Measurements from ENCODE around the gene DRC7. TPM values are rescaled to one million over a fixed set of nuclear protein-coding genes. Genes with fewer than 3 reads are reported as not detected.

Gene DRC7
- total and polyA plus RNA-seq, 10 of the 15 experiments (the other 5 are each of a cell fraction or from before 2014, with no cell fraction given), result 0.06 to 0.49 (median 0.14) TPM; not detected in 4

- H3K9ac ChIP-seq (ENCODE audit: control insufficient read depth, insufficient read depth, low read length), result no peak overlapping the region
- H3K27me3 ChIP-seq (replicated peaks in 1 of 2; ENCODE audit: control insufficient read depth in 2 of 2, insufficient read depth in 2 of 2, low read length in 1 of 2), result no peaks in the 10 kb centered on the region
- FAIRE-seq, result no peak
- TF ChIP-seq TCF3 (IDR thresholded peaks at IDR 0.05; ENCODE audit: borderline replicate concordance, insufficient read depth, low read depth, low read length), result no peak
- no peak for TF ChIP-seq ZNF24 (IDR thresholded peaks at IDR 0.05)
- TF ChIP-seq REST (IDR thresholded peaks at IDR 0.05; ENCODE audit: low read depth, low read length), result no peak
- no peak for TF ChIP-seq CTCF (IDR thresholded peaks at IDR 0.05 in 2 of 3, conservative IDR thresholded peaks at IDR 0.05 in 1 of 3; ENCODE audit: control insufficient read depth in 2 of 3, extremely low read depth in 1 of 3, insufficient read depth in 1 of 3, low read depth in 3 of 3, low read length in 3 of 3)
- TF ChIP-seq NFYB (IDR thresholded peaks at IDR 0.05; ENCODE audit: insufficient read depth, low read depth, low read length), result no peak
- no peak for TF ChIP-seq ESRRA (IDR thresholded peaks at IDR 0.05; ENCODE audit: low read length)
- TF ChIP-seq CHD2 (IDR thresholded peaks at IDR 0.05; ENCODE audit: borderline replicate concordance, low read depth, low read length), result no peak
- no peak for TF ChIP-seq ZZZ3 (IDR thresholded peaks at IDR 0.05; ENCODE audit: control insufficient read depth, insufficient read length, low read depth)
- TF ChIP-seq SP1 (IDR thresholded peaks at IDR 0.05; ENCODE audit: low read depth, low read length), result no peak
- no peak for TF ChIP-seq SMAD1 (IDR thresholded peaks at IDR 0.05; ENCODE audit: low read depth, partially characterized antibody)
- intact Hi-C loops (cut with micrococcal nuclease; ENCODE audit: unreplicated experiment), result no loop called here
- DNase-seq (ENCODE audit: low read depth, low spot score), result no peak
- no peaks in the 10 kb centered on the region for H4K20me1 ChIP-seq (ENCODE audit: control insufficient read depth, insufficient read depth)
- H3K4me1 ChIP-seq (ENCODE audit: control insufficient read depth, insufficient read depth, low read length), result no peaks in the 10 kb centered on the region
- H3K27ac ChIP-seq (ENCODE audit: control insufficient read depth, insufficient read depth), result no peak overlapping the region
- H3K4me2 ChIP-seq (ENCODE audit: control insufficient read depth, insufficient read depth), result no peak overlapping the region
- ATAC-seq, result no peak
- RAD21 ChIA-PET (ENCODE audit: unreplicated experiment), result no interaction called here
- CTCF ChIA-PET, result no interaction called here
- H3K79me2 ChIP-seq (ENCODE audit: control insufficient read depth, insufficient read depth, low read length), result no peaks in the 10 kb centered on the region
- POLR2A ChIA-PET, result no interaction called here
- BruUV-seq (replicated peaks), result no TSS peak
- H3K36me3 ChIP-seq (ENCODE audit: control insufficient read depth in 2 of 2, insufficient read depth in 2 of 2, low read length in 1 of 2), result no peaks in the 10 kb centered on the region
- no peak overlapping the region for H3K4me3 ChIP-seq
- SMC1A ChIA-PET (ENCODE audit: uncharacterized antibody, unreplicated experiment), result interaction anchor here (1.0 kb wide), 1 partner anchor 100 kb away, joined by 3 read pairs; no protein-coding TSS in a partner anchor
- no peak overlapping the region for H2AFZ ChIP-seq (ENCODE audit: control insufficient read depth, low read depth, low read length)
- no peaks in the 10 kb centered on the region for H3K9me3 ChIP-seq (replicated peaks; ENCODE audit: control insufficient read depth, insufficient read depth, low read length)
- in situ Hi-C loops (cut with MboI), result no loop called here
- 42% methylated on average over 15 of the region's 15 CpGs for WGBS (ENCODE audit: insufficient coverage, insufficient replicate concordance, low lambda C conversion rate, missing lambda C conversion rate)
Observed at GRCh38 chr16:57770361-57770760, 75.8 kb downstream of the DRC7 start.
